DND-41 (cell line): ENCODE data around the gene DLG2.

Source experiments
- ATAC-seq: fragments of 200-7000 bp; cut with Tn5 transposase; 3 replicates; pipeline ENCODE4 v1.9.1; 2021; ENCODE audit warnings: low read depth; ENCODE audit not compliant: insufficient read depth
- DNase-seq: peaks from one replicate; pipeline ENCODE4 v3.0.0-alpha.2; 2020
- H2AFZ ChIP-seq: 2 replicates; pipeline ENCODE4 v1.6.0; 2012; ENCODE audit warnings: low read depth, low read length
- H3K27ac ChIP-seq: 2 replicates; pipeline ENCODE4 v1.5.1; 2012; ENCODE audit warnings: low read length, inconsistent platforms
- H3K27me3 ChIP-seq: fragments of 200-600 bp; sonication (generic); 2 replicates; pipeline ENCODE4 v1.6.0; 2012; ENCODE audit warnings: low read length, mild to moderate bottlenecking, inconsistent platforms; ENCODE audit not compliant: insufficient read depth, poor library complexity
- H3K36me3 ChIP-seq: 2 replicates; pipeline ENCODE4 v1.5.1; 2012; ENCODE audit warnings: low read length, inconsistent platforms; ENCODE audit not compliant: insufficient read depth
- H3K4me1 ChIP-seq: 2 replicates; pipeline ENCODE4 v1.5.1; 2012; ENCODE audit warnings: mild to moderate bottlenecking, low read length; ENCODE audit not compliant: insufficient read depth
- H3K4me2 ChIP-seq: 2 replicates; pipeline ENCODE4 v1.6.0; 2012; ENCODE audit warnings: mild to moderate bottlenecking, moderate library complexity, low read length, inconsistent platforms; ENCODE audit not compliant: insufficient read depth
- H3K4me3 ChIP-seq, 2 experiments: fragments of 200-600 bp in 1 of 2; shearing (Covaris generic) in 1 of 2; 2 replicates each; pipeline ENCODE4 v1.5.1; 2012 to 2016; ENCODE audit warnings: inconsistent platforms in 2 of 2, low read length in 2 of 2, mild to moderate bottlenecking in 2 of 2, low read depth in 1 of 2, moderate library complexity in 1 of 2
- H3K79me2 ChIP-seq: 2 replicates; pipeline ENCODE4 v1.6.0; 2012; ENCODE audit warnings: low read length, inconsistent platforms; ENCODE audit not compliant: insufficient read depth
- H3K9ac ChIP-seq: 2 replicates; pipeline ENCODE4 v1.6.0; 2012; ENCODE audit warnings: low read depth, mild to moderate bottlenecking, inconsistent platforms, low read length, moderate library complexity
- H3K9me3 ChIP-seq: 2 replicates; pipeline ENCODE4 v1.5.1; 2012; ENCODE audit warnings: low read length, moderate library complexity, mild to moderate bottlenecking, inconsistent platforms; ENCODE audit not compliant: insufficient read depth, severe bottlenecking
- H4K20me1 ChIP-seq: 2 replicates; pipeline ENCODE4 v1.6.0; 2012; ENCODE audit warnings: low read length; ENCODE audit not compliant: insufficient read depth
- CTCF ChIP-seq: IDR thresholded peaks from 2 replicates; pipeline ENCODE4 v1.5.1; 2012; ENCODE audit warnings: borderline replicate concordance, low read length, moderate library complexity, mild to moderate bottlenecking; ENCODE audit not compliant: poor library complexity, severe bottlenecking; ENCODE audit errors: extremely low read depth
- EZH2 ChIP-seq: IDR thresholded peaks from 3 replicates; pipeline ENCODE4 v1.6.1; 2012; ENCODE audit warnings: borderline replicate concordance, low read depth, mild to moderate bottlenecking, moderate library complexity, low read length, inconsistent platforms; ENCODE audit not compliant: severe bottlenecking

Gene DLG2

DNA sequence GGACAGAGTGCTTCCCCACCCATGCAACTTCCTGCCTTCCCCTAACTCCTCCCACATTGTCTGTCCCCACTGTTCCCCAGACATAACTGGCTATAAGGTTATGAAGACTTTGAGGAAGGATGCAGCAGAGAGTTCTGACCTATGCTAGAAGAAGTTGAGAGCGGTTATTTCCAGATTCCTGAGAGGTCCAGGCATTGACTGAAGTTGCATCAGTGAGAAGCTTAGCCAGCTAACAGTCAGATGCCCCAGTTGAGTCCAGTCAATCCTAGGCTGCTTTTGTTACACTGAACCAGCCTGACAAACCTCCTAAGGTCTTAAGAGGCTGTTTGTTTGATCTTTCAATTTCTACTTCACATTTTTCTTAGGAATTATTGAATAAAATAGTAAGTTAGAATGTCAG is 1403.1 kb downstream of the DLG2 start:
- Histone ChIP-seq H3K27me3 (no peaks in the 10 kb centered on the region), H3K9ac (no peak overlapping the region), H3K36me3 (no peaks in the 10 kb centered on the region), H2AFZ (no peak overlapping the region), H3K9me3 (no peaks in the 10 kb centered on the region), H3K4me1 (no peaks in the 10 kb centered on the region), H3K79me2 (no peaks in the 10 kb centered on the region), H3K4me3 (no peak overlapping the region), H3K27ac (no peak overlapping the region), H3K4me2 (no peak overlapping the region), H4K20me1 (no peaks in the 10 kb centered on the region)
- ATAC-seq (no peak), DNase-seq (no peak)
- TF ChIP-seq EZH2, result no peak
- no peak for TF ChIP-seq CTCF

- no peaks in the 10 kb centered on the region for H3K27me3 ChIP-seq
- no peaks in the 10 kb centered on the region for H4K20me1 ChIP-seq
- H3K36me3 ChIP-seq, result no peaks in the 10 kb centered on the region
Measured at GRCh38 chr11:84218318-84218717, 1408.8 kb downstream of the DLG2 start.

DNA sequence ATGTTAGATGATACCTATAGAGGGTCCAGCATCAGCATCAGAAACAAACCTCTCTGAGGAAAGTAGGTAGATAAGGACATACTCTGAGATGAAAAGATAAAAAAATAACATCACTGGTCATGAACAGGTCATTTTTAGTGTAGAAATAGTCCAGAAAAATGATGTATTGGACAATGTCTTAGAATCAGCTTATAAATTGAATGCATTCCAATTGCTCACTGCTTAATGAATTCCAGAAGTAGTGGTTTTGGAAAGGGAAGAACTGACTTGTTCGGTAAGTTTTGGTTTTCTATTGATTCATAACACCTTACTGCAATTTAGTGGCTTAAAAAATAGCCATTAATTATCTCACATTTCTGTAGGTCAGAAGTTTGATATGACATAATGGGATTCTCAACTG is 1411.5 kb downstream of the DLG2 start:
- H3K27ac ChIP-seq, result no peak overlapping the region
- no peaks in the 10 kb centered on the region for H3K9me3 ChIP-seq
- H3K27me3 ChIP-seq, result no peaks in the 10 kb centered on the region
- H3K4me2 ChIP-seq, result no peak overlapping the region
- H3K4me3 ChIP-seq, result no peak overlapping the region
- no peak for DNase-seq
- H3K4me1 ChIP-seq, result no peaks in the 10 kb centered on the region
- no peaks in the 10 kb centered on the region for H3K79me2 ChIP-seq
- H2AFZ ChIP-seq, result no peak overlapping the region
- no peak for ATAC-seq
- no peaks in the 10 kb centered on the region for H3K36me3 ChIP-seq
- TF ChIP-seq CTCF (no peak), EZH2 (no peak)
- no peaks in the 10 kb centered on the region for H4K20me1 ChIP-seq
- H3K9ac ChIP-seq, result no peak overlapping the region

More at GRCh38 chr11:84218318-84218717, 1408.8 kb downstream of the DLG2 start:
- Histone ChIP-seq H3K27ac (no peak overlapping the region), H2AFZ (no peak overlapping the region), H3K9ac (no peak overlapping the region), H3K4me2 (no peak overlapping the region), H3K9me3 (no peaks in the 10 kb centered on the region), H3K4me1 (no peaks in the 10 kb centered on the region), H3K4me3 (no peak overlapping the region), H3K79me2 (no peaks in the 10 kb centered on the region)
- no peak for ATAC-seq
- no peak for DNase-seq
- TF ChIP-seq EZH2 (no peak), CTCF (no peak)

DNA sequence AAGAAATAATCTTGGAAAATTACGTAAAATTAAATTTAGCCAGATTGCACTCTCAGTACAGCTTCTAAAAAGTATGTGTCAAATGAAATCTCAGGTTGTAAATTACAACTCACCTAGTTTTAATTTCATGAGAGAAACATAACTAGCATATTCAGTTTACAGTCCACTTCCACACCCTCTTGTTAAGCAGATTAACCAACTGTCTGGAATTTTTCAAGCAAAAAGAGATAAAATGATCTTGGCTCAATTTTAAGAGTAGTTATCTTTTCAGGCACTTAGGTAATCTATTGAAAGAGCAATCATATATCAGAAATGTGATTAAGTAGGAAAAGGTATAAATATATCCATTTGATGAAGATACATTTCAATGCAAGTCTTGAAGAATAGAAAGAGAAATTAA is 1412.6 kb downstream of the DLG2 start:
- Histone ChIP-seq H3K4me2 (no peak overlapping the region), H2AFZ (no peak overlapping the region), H4K20me1 (no peaks in the 10 kb centered on the region), H3K27ac (no peak overlapping the region), H3K27me3 (no peaks in the 10 kb centered on the region), H3K79me2 (no peaks in the 10 kb centered on the region), H3K9me3 (no peaks in the 10 kb centered on the region), H3K4me3 (no peak overlapping the region), H3K9ac (no peak overlapping the region), H3K4me1 (no peaks in the 10 kb centered on the region), H3K36me3 (no peaks in the 10 kb centered on the region)
- DNase-seq, result no peak
- no peak for TF ChIP-seq EZH2
- TF ChIP-seq CTCF, result no peak
- ATAC-seq, result no peak
